ENCODE measurements around the gene SPAG16.

DNA sequence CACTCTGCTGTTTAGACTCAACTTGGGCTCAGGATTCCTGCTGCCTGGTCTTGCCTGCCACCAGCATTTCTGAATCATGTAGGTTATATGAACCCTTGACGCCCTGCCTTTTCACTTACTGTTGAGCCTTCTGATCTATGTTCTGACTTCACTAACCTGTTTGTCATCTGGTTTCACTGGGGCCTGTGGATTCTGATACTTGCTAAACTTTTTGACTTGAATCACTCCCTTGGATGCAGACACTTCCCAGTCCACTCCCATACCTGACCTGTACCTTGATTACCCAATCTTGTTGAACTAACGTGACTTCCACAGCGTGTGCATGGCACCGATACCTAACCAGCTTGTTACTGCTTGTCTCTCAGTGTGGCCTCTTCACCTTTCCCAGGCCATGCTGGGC, 35.6 kb upstream of the SPAG16 start:
- TF ChIP-seq ETV6 (CRISPR knock-in tag; IDR thresholded peaks at IDR 0.05) (no peak), NR3C1 (CRISPR knock-in tag; conservative IDR thresholded peaks at IDR 0.05; ENCODE audit: low read depth) (no peak), JAZF1 (CRISPR knock-in tag; IDR thresholded peaks at IDR 0.05) (no peak), ZNF121 (CRISPR knock-in tag; IDR thresholded peaks at IDR 0.05) (no peak), ZNF232 (CRISPR knock-in tag; IDR thresholded peaks at IDR 0.05) (no peak), FOXP1 (CRISPR knock-in tag; IDR thresholded peaks at IDR 0.05; ENCODE audit: borderline replicate concordance) (no peak), MYBL2 (CRISPR knock-in tag; IDR thresholded peaks at IDR 0.05) (no peak), SP1 (CRISPR knock-in tag; conservative IDR thresholded peaks at IDR 0.05) (no peak), NR2C2 (CRISPR knock-in tag; IDR thresholded peaks at IDR 0.05) (no peak), ZNF263 (CRISPR knock-in tag; IDR thresholded peaks at IDR 0.05; ENCODE audit: low read depth) (no peak), HMGA2 (CRISPR knock-in tag; IDR thresholded peaks at IDR 0.05) (no peak)
- TF ChIP-seq, protein P1, sequence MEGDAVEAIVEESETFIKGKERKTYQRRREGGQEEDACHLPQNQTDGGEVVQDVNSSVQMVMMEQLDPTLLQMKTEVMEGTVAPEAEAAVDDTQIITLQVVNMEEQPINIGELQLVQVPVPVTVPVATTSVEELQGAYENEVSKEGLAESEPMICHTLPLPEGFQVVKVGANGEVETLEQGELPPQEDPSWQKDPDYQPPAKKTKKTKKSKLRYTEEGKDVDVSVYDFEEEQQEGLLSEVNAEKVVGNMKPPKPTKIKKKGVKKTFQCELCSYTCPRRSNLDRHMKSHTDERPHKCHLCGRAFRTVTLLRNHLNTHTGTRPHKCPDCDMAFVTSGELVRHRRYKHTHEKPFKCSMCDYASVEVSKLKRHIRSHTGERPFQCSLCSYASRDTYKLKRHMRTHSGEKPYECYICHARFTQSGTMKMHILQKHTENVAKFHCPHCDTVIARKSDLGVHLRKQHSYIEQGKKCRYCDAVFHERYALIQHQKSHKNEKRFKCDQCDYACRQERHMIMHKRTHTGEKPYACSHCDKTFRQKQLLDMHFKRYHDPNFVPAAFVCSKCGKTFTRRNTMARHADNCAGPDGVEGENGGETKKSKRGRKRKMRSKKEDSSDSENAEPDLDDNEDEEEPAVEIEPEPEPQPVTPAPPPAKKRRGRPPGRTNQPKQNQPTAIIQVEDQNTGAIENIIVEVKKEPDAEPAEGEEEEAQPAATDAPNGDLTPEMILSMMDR (IDR thresholded peaks at IDR 0.05): no peak
- TF ChIP-seq, protein P2, sequence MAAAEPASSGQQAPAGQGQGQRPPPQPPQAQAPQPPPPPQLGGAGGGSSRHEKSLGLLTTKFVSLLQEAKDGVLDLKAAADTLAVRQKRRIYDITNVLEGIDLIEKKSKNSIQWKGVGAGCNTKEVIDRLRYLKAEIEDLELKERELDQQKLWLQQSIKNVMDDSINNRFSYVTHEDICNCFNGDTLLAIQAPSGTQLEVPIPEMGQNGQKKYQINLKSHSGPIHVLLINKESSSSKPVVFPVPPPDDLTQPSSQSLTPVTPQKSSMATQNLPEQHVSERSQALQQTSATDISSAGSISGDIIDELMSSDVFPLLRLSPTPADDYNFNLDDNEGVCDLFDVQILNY (CRISPR knock-in tag; IDR thresholded peaks at IDR 0.05): no peak
- TF ChIP-seq, protein P3, sequence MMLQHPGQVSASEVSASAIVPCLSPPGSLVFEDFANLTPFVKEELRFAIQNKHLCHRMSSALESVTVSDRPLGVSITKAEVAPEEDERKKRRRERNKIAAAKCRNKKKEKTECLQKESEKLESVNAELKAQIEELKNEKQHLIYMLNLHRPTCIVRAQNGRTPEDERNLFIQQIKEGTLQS (CRISPR knock-in tag; conservative IDR thresholded peaks at IDR 0.05): no peak
